ENCODE data around the gene KLHDC4.

The KLHDC4 gene

GRCh38 chr16:87742781-87743490 lies 22.9 kb downstream of the KLHDC4 start:
- Histone ChIP-seq H3K4me3 (ENCODE audit: extremely low read depth, insufficient read depth, low read length, poor library complexity, severe bottlenecking) (no peak overlapping the region), H3K27ac (ENCODE audit: low read depth, low read length, severe bottlenecking) (no peak overlapping the region), H3K9me3 (ENCODE audit: control insufficient read depth, low read length) (peaks cover 3% of the 10 kb centered on the region), H3K4me1 (ENCODE audit: control insufficient read depth, insufficient read depth, low read length, poor library complexity, severe bottlenecking) (no peaks in the 10 kb centered on the region), H3K36me3 (ENCODE audit: control insufficient read depth, insufficient read depth, low read length) (peaks cover 78% of the 10 kb centered on the region)
- 91 to 96% methylated on average over 16 to 17 of the region's 17 CpGs for WGBS, 2 experiments (ENCODE audit: insufficient coverage in 2 of 2)

- Histone ChIP-seq H3K27ac (ENCODE audit: low read depth, low read length, severe bottlenecking) (no peak overlapping the region), H3K4me1 (ENCODE audit: control insufficient read depth, insufficient read depth, low read length, poor library complexity, severe bottlenecking) (no peaks in the 10 kb centered on the region), H3K36me3 (ENCODE audit: control insufficient read depth, insufficient read depth, low read length) (peaks cover 71% of the 10 kb centered on the region), H3K9me3 (ENCODE audit: control insufficient read depth, low read length) (peaks cover 3% of the 10 kb centered on the region), H3K4me3 (ENCODE audit: extremely low read depth, insufficient read depth, low read length, poor library complexity, severe bottlenecking) (no peak overlapping the region)
- WGBS, 2 experiments (ENCODE audit: insufficient coverage in 2 of 2) = 95 to 97% methylated on average over 11 to 14 of the region's 16 CpGs
Measured at GRCh38 chr16:87741700-87742415, 23.9 kb downstream of the KLHDC4 start.

GRCh38 chr16:87740909-87741424 lies 24.8 kb downstream of the KLHDC4 start:
- no peaks in the 10 kb centered on the region for H3K4me1 ChIP-seq (ENCODE audit: control insufficient read depth, insufficient read depth, low read length, poor library complexity, severe bottlenecking)
- WGBS, 2 experiments (ENCODE audit: insufficient coverage in 2 of 2) = 94 to 95% methylated on average over 6 of the region's 11 CpGs
- no peak overlapping the region for H3K27ac ChIP-seq (ENCODE audit: low read depth, low read length, severe bottlenecking)
- peaks cover 70% of the 10 kb centered on the region for H3K36me3 ChIP-seq (ENCODE audit: control insufficient read depth, insufficient read depth, low read length)
- H3K9me3 ChIP-seq (ENCODE audit: control insufficient read depth, low read length) = peaks cover 3% of the 10 kb centered on the region
- no peak overlapping the region for H3K4me3 ChIP-seq (ENCODE audit: extremely low read depth, insufficient read depth, low read length, poor library complexity, severe bottlenecking)

GRCh38 chr16:87740441-87740840 lies 25.3 kb downstream of the KLHDC4 start:
- WGBS, 2 experiments (ENCODE audit: insufficient coverage in 2 of 2) = 91 to 96% methylated on average over 6 to 7 of the region's 8 CpGs
- Histone ChIP-seq H3K27ac (ENCODE audit: low read depth, low read length, severe bottlenecking) (no peak overlapping the region), H3K4me3 (ENCODE audit: extremely low read depth, insufficient read depth, low read length, poor library complexity, severe bottlenecking) (no peak overlapping the region), H3K4me1 (ENCODE audit: control insufficient read depth, insufficient read depth, low read length, poor library complexity, severe bottlenecking) (no peaks in the 10 kb centered on the region), H3K36me3 (ENCODE audit: control insufficient read depth, insufficient read depth, low read length) (peaks cover 65% of the 10 kb centered on the region), H3K9me3 (ENCODE audit: control insufficient read depth, low read length) (peaks cover 3% of the 10 kb centered on the region)

GRCh38 chr16:87739801-87740200 lies 26.0 kb downstream of the KLHDC4 start:
- 96 to 99% methylated on average over 5 to 8 of the region's 8 CpGs for WGBS, 2 experiments (ENCODE audit: insufficient coverage in 2 of 2)
- Histone ChIP-seq H3K9me3 (ENCODE audit: control insufficient read depth, low read length) (peaks cover 3% of the 10 kb centered on the region), H3K4me3 (ENCODE audit: extremely low read depth, insufficient read depth, low read length, poor library complexity, severe bottlenecking) (no peak overlapping the region), H3K27ac (ENCODE audit: low read depth, low read length, severe bottlenecking) (no peak overlapping the region), H3K36me3 (ENCODE audit: control insufficient read depth, insufficient read depth, low read length) (peaks cover 59% of the 10 kb centered on the region), H3K4me1 (ENCODE audit: control insufficient read depth, insufficient read depth, low read length, poor library complexity, severe bottlenecking) (no peaks in the 10 kb centered on the region)

GRCh38 chr16:87736008-87736382 lies 29.8 kb downstream of the KLHDC4 start:
- no peaks in the 10 kb centered on the region for H3K4me1 ChIP-seq (ENCODE audit: control insufficient read depth, insufficient read depth, low read length, poor library complexity, severe bottlenecking)
- H3K4me3 ChIP-seq (ENCODE audit: extremely low read depth, insufficient read depth, low read length, poor library complexity, severe bottlenecking) = no peak overlapping the region
- WGBS, 2 experiments (ENCODE audit: insufficient coverage in 2 of 2) = 93 to 95% methylated on average over 12 of the region's 12 CpGs
- H3K36me3 ChIP-seq (ENCODE audit: control insufficient read depth, insufficient read depth, low read length) = peaks cover 35% of the 10 kb centered on the region
- no peak overlapping the region for H3K27ac ChIP-seq (ENCODE audit: low read depth, low read length, severe bottlenecking)
- no peaks in the 10 kb centered on the region for H3K9me3 ChIP-seq (ENCODE audit: control insufficient read depth, low read length)

- Histone ChIP-seq H3K9me3 (ENCODE audit: control insufficient read depth, low read length) (no peaks in the 10 kb centered on the region), H3K36me3 (ENCODE audit: control insufficient read depth, insufficient read depth, low read length) (peaks cover 30% of the 10 kb centered on the region), H3K27ac (ENCODE audit: low read depth, low read length, severe bottlenecking) (no peak overlapping the region), H3K4me1 (ENCODE audit: control insufficient read depth, insufficient read depth, low read length, poor library complexity, severe bottlenecking) (no peaks in the 10 kb centered on the region), H3K4me3 (ENCODE audit: extremely low read depth, insufficient read depth, low read length, poor library complexity, severe bottlenecking) (no peak overlapping the region)
- 94 to 96% methylated on average over 19 to 21 of the region's 23 CpGs for WGBS, 2 experiments (ENCODE audit: insufficient coverage in 2 of 2)
Measured at GRCh38 chr16:87735270-87736007, 30.3 kb downstream of the KLHDC4 start.

GRCh38 chr16:87734644-87735043 lies 31.1 kb downstream of the KLHDC4 start:
- H3K36me3 ChIP-seq (ENCODE audit: control insufficient read depth, insufficient read depth, low read length) = peaks cover 30% of the 10 kb centered on the region
- no peak overlapping the region for H3K4me3 ChIP-seq (ENCODE audit: extremely low read depth, insufficient read depth, low read length, poor library complexity, severe bottlenecking)
- H3K4me1 ChIP-seq (ENCODE audit: control insufficient read depth, insufficient read depth, low read length, poor library complexity, severe bottlenecking) = no peaks in the 10 kb centered on the region
- 49 to 100% methylated on average over 1 to 6 of the region's 14 CpGs for WGBS, 2 experiments (ENCODE audit: insufficient coverage in 2 of 2)
- H3K9me3 ChIP-seq (ENCODE audit: control insufficient read depth, low read length) = no peaks in the 10 kb centered on the region
- H3K27ac ChIP-seq (ENCODE audit: low read depth, low read length, severe bottlenecking) = no peak overlapping the region

GRCh38 chr16:87733190-87733589 lies 32.6 kb downstream of the KLHDC4 start:
- no peak overlapping the region for H3K27ac ChIP-seq (ENCODE audit: low read depth, low read length, severe bottlenecking)
- 90 to 94% methylated on average over 10 to 11 of the region's 11 CpGs for WGBS, 2 experiments (ENCODE audit: insufficient coverage in 2 of 2)
- no peak overlapping the region for H3K4me3 ChIP-seq (ENCODE audit: extremely low read depth, insufficient read depth, low read length, poor library complexity, severe bottlenecking)
- H3K9me3 ChIP-seq (ENCODE audit: control insufficient read depth, low read length) = no peaks in the 10 kb centered on the region
- H3K4me1 ChIP-seq (ENCODE audit: control insufficient read depth, insufficient read depth, low read length, poor library complexity, severe bottlenecking) = peaks cover under 1% of the 10 kb centered on the region
- H3K36me3 ChIP-seq (ENCODE audit: control insufficient read depth, insufficient read depth, low read length) = peaks cover 37% of the 10 kb centered on the region

GRCh38 chr16:87731607-87732006 lies 34.2 kb downstream of the KLHDC4 start:
- Histone ChIP-seq H3K4me1 (ENCODE audit: control insufficient read depth, insufficient read depth, low read length, poor library complexity, severe bottlenecking) (peaks cover 6% of the 10 kb centered on the region), H3K27ac (ENCODE audit: low read depth, low read length, severe bottlenecking) (no peak overlapping the region), H3K4me3 (ENCODE audit: extremely low read depth, insufficient read depth, low read length, poor library complexity, severe bottlenecking) (no peak overlapping the region), H3K36me3 (ENCODE audit: control insufficient read depth, insufficient read depth, low read length) (peaks cover 37% of the 10 kb centered on the region), H3K9me3 (ENCODE audit: control insufficient read depth, low read length) (no peaks in the 10 kb centered on the region)
- 97 to 98% methylated on average over 11 to 13 of the region's 13 CpGs for WGBS, 2 experiments (ENCODE audit: insufficient coverage in 2 of 2)
